IMR-90 (cell line): ENCODE data around the gene BICD1. TPM values are rescaled to one million over a fixed set of nuclear protein-coding genes. Genes with fewer than 3 reads are reported as not detected.

Source experiments
- ATAC-seq: fragments of 200-7000 bp; cut with Tn5 transposase; 2 replicates; pipeline ENCODE4 v1.9.1; 2020; ENCODE audit warnings: low read depth, mild to moderate bottlenecking, moderate library complexity
- BruUV-seq: library from RNA; stranded (reverse); fragments of 400-500 nt; replicated peaks from 2 replicates; lab custom pipeline; 2021; lab: Mats Ljungman, UMichigan
- CTCF ChIA-PET: fragments of 300-600 bp; formaldehyde crosslinking; extraction: SDS; loops from one replicate; lab custom pipeline; 2021; ENCODE audit warnings: antibody characterized with exemption; lab: Yijun Ruan, JAX
- POLR2A ChIA-PET: fragments of 300-600 bp; sonication (Branson Sonifier 250); formaldehyde crosslinking; loops from one replicate; lab custom pipeline; 2022; ENCODE audit warnings: antibody characterized with exemption; ENCODE audit not compliant: unreplicated experiment; lab: Charles Lee
- DNase-seq: peaks from one replicate; pipeline ENCODE4 v3.0.0; 2013
- H2AFZ ChIP-seq: replicated peaks from 2 replicates; pipeline ENCODE3; 2013; ENCODE audit warnings: low read length, mild to moderate bottlenecking; ENCODE audit not compliant: poor library complexity
- H2AK5ac ChIP-seq: 2 replicates; pipeline ENCODE4 v1.6.1; 2013; ENCODE audit warnings: low read depth, low read length, inconsistent platforms
- H2AK9ac ChIP-seq: replicated peaks from 2 replicates; pipeline ENCODE3; 2013; ENCODE audit warnings: mild to moderate bottlenecking, low read depth, low read length, moderate library complexity; ENCODE audit not compliant: poor library complexity
- H2BK120ac ChIP-seq: 2 replicates; pipeline ENCODE4 v1.6.1; 2013; ENCODE audit warnings: low read depth, low read length, inconsistent platforms
- H2BK15ac ChIP-seq: 3 replicates; pipeline ENCODE4 v1.6.1; 2013; ENCODE audit warnings: low read depth, low read length, inconsistent platforms
- H2BK20ac ChIP-seq: 2 replicates; pipeline ENCODE4 v1.6.1; 2013; ENCODE audit warnings: low read depth, mild to moderate bottlenecking, inconsistent platforms, low read length, moderate library complexity
- H2BK5ac ChIP-seq: 2 replicates; pipeline ENCODE4 v1.6.1; 2013; ENCODE audit warnings: mild to moderate bottlenecking, low read depth, low read length, inconsistent platforms; ENCODE audit not compliant: poor library complexity, severe bottlenecking
- H3K14ac ChIP-seq: replicated peaks from 2 replicates; pipeline ENCODE4 v1.6.1; 2013; ENCODE audit warnings: low read depth, low read length, inconsistent platforms
- H3K18ac ChIP-seq: 2 replicates; pipeline ENCODE4 v1.6.1; 2013; ENCODE audit warnings: low read depth, low read length, control low read depth
- H3K23ac ChIP-seq: 2 replicates; pipeline ENCODE4 v1.6.1; 2013; ENCODE audit warnings: low read depth, low read length, inconsistent platforms
- H3K27ac ChIP-seq: 2 replicates; pipeline ENCODE4 v1.5.1; 2013; ENCODE audit warnings: mild to moderate bottlenecking, control low read depth, low read length; ENCODE audit not compliant: insufficient read depth
- H3K27me3 ChIP-seq: 2 replicates; pipeline ENCODE4 v1.6.1; 2013; ENCODE audit warnings: low read length; ENCODE audit not compliant: control insufficient read depth, insufficient read depth
- H3K36me3 ChIP-seq: 2 replicates; pipeline ENCODE4 v1.6.1; 2013; ENCODE audit warnings: low read length, mixed read lengths; ENCODE audit not compliant: control insufficient read depth, insufficient read depth
- H3K4ac ChIP-seq: 2 replicates; pipeline ENCODE4 v1.6.1; 2013; ENCODE audit warnings: low read depth, low read length, inconsistent platforms
- H3K4me1 ChIP-seq: 2 replicates; pipeline ENCODE4 v1.6.1; 2013; ENCODE audit warnings: low read length, mixed read lengths; ENCODE audit not compliant: control insufficient read depth, insufficient read depth
- H3K4me2 ChIP-seq: 2 replicates; pipeline ENCODE4 v1.6.1; 2013; ENCODE audit warnings: low read depth, mild to moderate bottlenecking, control low read depth, low read length, moderate library complexity
- H3K4me3 ChIP-seq: 2 replicates; pipeline ENCODE4 v1.5.1; 2013; ENCODE audit warnings: low read depth, mild to moderate bottlenecking, control low read depth, low read length, moderate library complexity; ENCODE audit not compliant: insufficient read depth
- H3K56ac ChIP-seq: 2 replicates; pipeline ENCODE4 v1.6.1; 2013; ENCODE audit warnings: low read length, inconsistent platforms; ENCODE audit not compliant: insufficient read depth; ENCODE audit errors: extremely low read depth
- H3K79me1 ChIP-seq, 2 experiments: 2 replicates each; pipeline ENCODE4 v1.6.1; 2013; ENCODE audit warnings: low read length in 2 of 2, inconsistent platforms in 1 of 2, low read depth in 1 of 2
- H3K9ac ChIP-seq: 2 replicates; pipeline ENCODE4 v1.6.1; 2013; ENCODE audit warnings: low read depth, low read length, control low read depth
- H3K9me1 ChIP-seq: 2 replicates; pipeline ENCODE4 v1.6.1; 2013; ENCODE audit warnings: low read length, inconsistent platforms; ENCODE audit not compliant: insufficient read depth
- H3K9me3 ChIP-seq: 2 replicates; pipeline ENCODE4 v1.6.1; 2013; ENCODE audit warnings: low read length; ENCODE audit not compliant: control insufficient read depth, insufficient read depth
- H4K20me1 ChIP-seq: 2 replicates; pipeline ENCODE4 v1.6.1; 2013; ENCODE audit warnings: low read length, inconsistent platforms; ENCODE audit not compliant: insufficient read depth
- H4K5ac ChIP-seq: 2 replicates; pipeline ENCODE4 v1.6.1; 2013; ENCODE audit warnings: mild to moderate bottlenecking, low read depth, low read length, control low read depth
- H4K8ac ChIP-seq, 2 experiments: 2 replicates each; pipeline ENCODE4 v1.6.1; 2013; ENCODE audit warnings: low read depth in 2 of 2, low read length in 2 of 2, control low read depth in 1 of 2, inconsistent platforms in 1 of 2
- H4K91ac ChIP-seq: 2 replicates; pipeline ENCODE4 v1.6.1; 2013; ENCODE audit warnings: low read depth, low read length, inconsistent platforms; ENCODE audit not compliant: insufficient read depth
- CEBPB ChIP-seq: IDR thresholded peaks from 2 replicates; pipeline ENCODE4 v1.6.1; 2012; ENCODE audit warnings: low read depth, low read length, improper control_type of control experiment
- CHD1 ChIP-seq: IDR thresholded peaks from 2 replicates; pipeline ENCODE4 v1.6.1; 2012; ENCODE audit warnings: low read depth, low read length, improper control_type of control experiment
- CTCF ChIP-seq: conservative IDR thresholded peaks from 2 replicates; pipeline ENCODE4 v1.5.1; 2012; ENCODE audit warnings: mild to moderate bottlenecking, low read depth, low read length, improper control_type of control experiment
- FOS ChIP-seq: fragments of 150-350 bp; IDR thresholded peaks from 2 replicates; pipeline ENCODE4 v1.6.1; 2016; ENCODE audit warnings: low read depth, low read length
- MAFK ChIP-seq: IDR thresholded peaks from 2 replicates; pipeline ENCODE4 v1.6.1; 2012; ENCODE audit warnings: low read depth, low read length, improper control_type of control experiment
- MAZ ChIP-seq: IDR thresholded peaks from 2 replicates; pipeline ENCODE4 v1.6.1; 2012; ENCODE audit warnings: low read depth, mild to moderate bottlenecking, low read length, improper control_type of control experiment, moderate library complexity, borderline replicate concordance
- POLR2A ChIP-seq: IDR thresholded peaks from 2 replicates; pipeline ENCODE4 v1.6.1; 2012; ENCODE audit warnings: mild to moderate bottlenecking, low read depth, low read length
- RAD21 ChIP-seq: IDR thresholded peaks from 2 replicates; pipeline ENCODE4 v1.6.1; 2012; ENCODE audit warnings: low read length, improper control_type of control experiment
- RFX5 ChIP-seq: IDR thresholded peaks from 2 replicates; pipeline ENCODE4 v1.8.0; 2012; ENCODE audit warnings: low read depth, mild to moderate bottlenecking, low read length, moderate library complexity
- SMC3 ChIP-seq: fragments of 150-350 bp; IDR thresholded peaks from 2 replicates; pipeline ENCODE4 v1.6.1; 2016; ENCODE audit warnings: low read depth, mild to moderate bottlenecking, antibody characterized with exemption, low read length, moderate library complexity
- WGBS, 2 experiments: methylation state at CpG; one replicate each; pipeline versions ENCODE4 v1.1.5 to v1.1.7; 2013; ENCODE audit warnings: missing lambda C conversion rate in 2 of 2; ENCODE audit not compliant: insufficient read length in 1 of 2; ENCODE audit errors: extremely low coverage in 2 of 2; 5-methylcytosine and 5-hydroxymethylcytosine counted together
- dilution Hi-C: fragments of 300-500 bp; cut with HindIII; formaldehyde crosslinking; loops from one replicate; pipeline ENCODE4 v1.14.3; 2018; ENCODE audit warnings: low sequenced_read_pairs; ENCODE audit not compliant: unreplicated experiment
- in situ Hi-C: fragments of 300-500 bp; cut with MboI; formaldehyde crosslinking; loops from 3 replicates; pipeline ENCODE4 v1.14.3; 2019; ENCODE audit warnings: low sequenced_read_pairs, inconsistent platforms, mixed read lengths
- intact Hi-C: fragments of 100-400 bp; cut with micrococcal nuclease; formaldehyde crosslinking; loops from 2 replicates; pipeline ENCODE4 v1.10.0; 2022
- polyA plus RNA-seq, 3 experiments: library from polyadenylated mRNA; depleted of rRNA; stranded (reverse); fragments of >200 nt; gene quantifications; 2 replicates each; pipeline ENCODE4 v1.2.3, GENCODE V29; 2012; ENCODE audit warnings: low replicate concordance in 1 of 3
- total RNA-seq: library from RNA; depleted of rRNA; stranded (reverse); fragments of >200 nt; gene quantifications from 2 replicates; pipeline ENCODE4 v1.2.3, GENCODE V29; 2012
- TF ChIP-seq, protein P1 (sequence below): fragments of 150-350 bp; IDR thresholded peaks from 2 replicates; pipeline ENCODE4 v1.6.1; 2017; ENCODE audit warnings: mild to moderate bottlenecking, antibody characterized with exemption, low read length, low read depth

Gene BICD1
- total and polyA plus RNA-seq, 2 of the 4 experiments (the other 2 are of a cell fraction): 17.2 to 21.8 TPM

GRCh38 chr12:32146074-32146873 is 39.6 kb downstream of the BICD1 start (continued):
- no peak for TF ChIP-seq CTCF

DNA sequence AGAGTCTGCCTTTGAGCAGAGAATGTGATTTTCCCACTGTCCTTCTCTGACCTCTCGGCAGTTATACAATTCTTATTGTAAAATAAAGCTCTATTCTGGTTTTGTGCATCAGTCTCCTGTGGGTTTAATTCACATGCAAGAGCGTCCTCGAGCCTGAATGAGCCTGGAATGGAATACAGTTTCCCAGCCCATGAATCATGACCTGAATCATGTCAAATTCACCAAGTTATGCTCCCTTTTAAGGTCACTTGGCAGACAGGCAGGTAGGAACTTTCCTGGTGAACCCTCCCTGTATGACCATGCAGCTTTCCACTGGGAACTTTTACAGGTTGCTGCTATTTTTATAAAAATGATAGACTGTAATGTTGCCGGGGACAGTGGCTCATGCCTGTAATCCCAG is 41.7 kb downstream of the BICD1 start:
- Histone ChIP-seq H4K5ac (no peak overlapping the region), H3K9me3 (0 out of 2 replicates have a peak, but pooled peaks cover 2% of the 10 kb centered on the region), H3K27me3 (no peaks in the 10 kb centered on the region), H2AK5ac (no peak overlapping the region), H3K4me2 (no peak overlapping the region), H2BK15ac (no peak overlapping the region), H4K8ac (no peak overlapping the region), H3K27ac (no peak overlapping the region), H2BK120ac (no peak overlapping the region), H3K23ac (no peak overlapping the region), H3K4me3 (no peak overlapping the region), H4K91ac (no peak overlapping the region), H3K79me1 (peaks cover 28 to 54% of the 10 kb centered on the region in 2 experiments), H2AFZ (no peak overlapping the region), H3K14ac (0 out of 2 replicates have a peak overlapping the region, but pooled peaks have one; percentile 4), H3K4ac (no peak overlapping the region), H3K9me1 (peaks cover 3% of the 10 kb centered on the region; the same call in 1 of the 2 replicates), H3K56ac (no peak overlapping the region), H3K9ac (no peak overlapping the region), H2BK20ac (no peak overlapping the region), H2AK9ac (no peak overlapping the region), H2BK5ac (no peak overlapping the region), H4K20me1 (peaks cover 9% of the 10 kb centered on the region; the same call in 1 of the 2 replicates), H3K4me1 (no peaks in the 10 kb centered on the region), H3K18ac (no peak overlapping the region), H3K36me3 (peaks cover 4% of the 10 kb centered on the region)
- intact Hi-C loops: no loop called here
- ATAC-seq (no peak), DNase-seq (peak; percentile 42)
- POLR2A ChIA-PET: interaction anchor here (0.6 kb wide), 1 partner anchor 7 kb away, joined by 9 read pairs; no protein-coding TSS in a partner anchor
- CTCF ChIA-PET: no interaction called here
- in situ Hi-C loops: no loop called here
- dilution Hi-C loops: no loop called here
- no CpG with 5 or more reads among the region's 4 CpGs for WGBS, 2 experiments
- no TSS peak for BruUV-seq
- TF ChIP-seq MAZ (no peak), SMC3 (no peak), RAD21 (no peak), POLR2A (no peak), RFX5 (no peak), CEBPB (no peak), FOS (no peak), CTCF (no peak), MAFK (no peak), CHD1 (no peak)
- TF ChIP-seq, protein P1, sequence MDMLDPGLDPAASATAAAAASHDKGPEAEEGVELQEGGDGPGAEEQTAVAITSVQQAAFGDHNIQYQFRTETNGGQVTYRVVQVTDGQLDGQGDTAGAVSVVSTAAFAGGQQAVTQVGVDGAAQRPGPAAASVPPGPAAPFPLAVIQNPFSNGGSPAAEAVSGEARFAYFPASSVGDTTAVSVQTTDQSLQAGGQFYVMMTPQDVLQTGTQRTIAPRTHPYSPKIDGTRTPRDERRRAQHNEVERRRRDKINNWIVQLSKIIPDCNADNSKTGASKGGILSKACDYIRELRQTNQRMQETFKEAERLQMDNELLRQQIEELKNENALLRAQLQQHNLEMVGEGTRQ: no peak
